Endothelial cell of umbilical vein (primary cell): ENCODE measurements around the gene SPEM2. TPM values are rescaled to one million over a fixed set of nuclear protein-coding genes. Genes with fewer than 3 reads are reported as not detected.

Experiments used
- BruUV-seq: library from RNA; stranded (reverse); fragments of 400-500 nt; replicated peaks from 2 replicates; lab custom pipeline; 2021; lab: Mats Ljungman, UMichigan
- CTCF ChIA-PET: fragments of 300-600, 350-600 bp; sonication (Branson Sonifier 250); formaldehyde crosslinking; loops from one replicate; lab custom pipeline; 2021; ENCODE audit warnings: antibody characterized with exemption, inconsistent platforms; lab: Charles Lee
- POLR2A ChIA-PET: fragments of 300-600, 350-600 bp; sonication (Branson Sonifier 250); formaldehyde crosslinking; loops from one replicate; lab custom pipeline; 2021; ENCODE audit warnings: antibody characterized with exemption, inconsistent platforms; lab: Charles Lee
- DNase-seq: peaks from one replicate; pipeline ENCODE4 v3.0.0-alpha.2; 2011; ENCODE audit warnings: low read depth, low spot score
- FAIRE-seq: peaks from 2 replicates; lab custom pipeline; 2011; peaks lifted over from hg19 to GRCh38; lab: Jason Lieb, UNC
- H2AFZ ChIP-seq: 2 replicates; pipeline ENCODE4 v1.6.0; 2012; ENCODE audit warnings: low read depth, low read length, control low read depth, inconsistent platforms
- H3K27ac ChIP-seq: 2 replicates; pipeline ENCODE4 v1.5.1; 2011; ENCODE audit warnings: low read depth, mild to moderate bottlenecking, control low read depth, low read length, moderate library complexity; ENCODE audit not compliant: insufficient read depth
- H3K27me3 ChIP-seq, 2 experiments: 2 replicates each; pipeline versions ENCODE4 v1.6.0 to v1.6.1; 2011; ENCODE audit warnings: low read length in 2 of 2, mixed read lengths in 1 of 2; ENCODE audit not compliant: control insufficient read depth in 2 of 2, insufficient read depth in 2 of 2
- H3K36me3 ChIP-seq, 2 experiments: 2 replicates in 1 of 2; 3 replicates in 1 of 2; pipeline ENCODE4 v1.5.1; 2011; ENCODE audit warnings: low read length in 2 of 2, mild to moderate bottlenecking in 1 of 2, moderate library complexity in 1 of 2; ENCODE audit not compliant: control insufficient read depth in 2 of 2, insufficient read depth in 2 of 2; ENCODE audit errors: extremely low read depth in 1 of 2
- H3K4me1 ChIP-seq: 3 replicates; pipeline ENCODE4 v1.5.1; 2011; ENCODE audit warnings: mild to moderate bottlenecking, low read length; ENCODE audit not compliant: control insufficient read depth, insufficient read depth; ENCODE audit errors: extremely low read depth
- H3K4me2 ChIP-seq: 2 replicates; pipeline ENCODE4 v1.6.1; 2011; ENCODE audit warnings: low read length, control low read depth, mixed read lengths; ENCODE audit not compliant: insufficient read depth
- H3K4me3 ChIP-seq, 3 experiments: fragments of 200-600 bp in 1 of 3; sonication (generic), shearing (Covaris generic) in 1 of 3; replicated peaks in 1 of 3; 2 replicates each; pipeline ENCODE4 v1.5.1; 2011 to 2016; ENCODE audit warnings: control low read depth in 3 of 3, low read length in 3 of 3, mild to moderate bottlenecking in 2 of 3, inconsistent platforms in 1 of 3, low read depth in 1 of 3, moderate library complexity in 1 of 3; ENCODE audit not compliant: insufficient read depth in 1 of 3
- H3K79me2 ChIP-seq: 2 replicates; pipeline ENCODE4 v1.6.0; 2012; ENCODE audit warnings: low read length, inconsistent platforms; ENCODE audit not compliant: control insufficient read depth, insufficient read depth
- H3K9ac ChIP-seq: replicated peaks from 2 replicates; pipeline ENCODE3; 2011; ENCODE audit warnings: low read length, control low read depth; ENCODE audit not compliant: insufficient read depth; ENCODE audit errors: extremely low read depth
- H3K9me1 ChIP-seq: replicated peaks from 3 replicates; pipeline ENCODE4 v1.6.0; 2011; ENCODE audit warnings: mild to moderate bottlenecking, low read length; ENCODE audit not compliant: control insufficient read depth, insufficient read depth; ENCODE audit errors: extremely low read depth
- H3K9me3 ChIP-seq: replicated peaks from 2 replicates; pipeline ENCODE4 v1.5.1; 2012; ENCODE audit warnings: low read length, inconsistent platforms; ENCODE audit not compliant: control insufficient read depth, insufficient read depth
- H4K20me1 ChIP-seq: replicated peaks from 2 replicates; pipeline ENCODE3; 2011; ENCODE audit warnings: mild to moderate bottlenecking, low read length; ENCODE audit not compliant: control insufficient read depth, insufficient read depth; ENCODE audit errors: extremely low read depth
- CTCF ChIP-seq, 2 donors: IDR thresholded peaks; 1 replicate in 1 of 2; 2 replicates in 1 of 2; pipeline ENCODE4 v1.5.1; 2011; ENCODE audit warnings: low read length in 2 of 2, mild to moderate bottlenecking in 2 of 2, moderate library complexity in 2 of 2, control low read depth in 1 of 2, inconsistent platforms in 1 of 2, low read depth in 1 of 2; ENCODE audit not compliant: insufficient read depth in 1 of 2; ENCODE audit errors: extremely low read depth in 1 of 2
- EZH2 ChIP-seq: IDR thresholded peaks from 2 replicates; pipeline ENCODE4 v1.6.1; 2012; ENCODE audit warnings: borderline replicate concordance, low read depth, mild to moderate bottlenecking, moderate library complexity, low read length, inconsistent platforms; ENCODE audit not compliant: severe bottlenecking
- FOS ChIP-seq: IDR thresholded peaks from 2 replicates; pipeline ENCODE4 v1.6.1; 2011; ENCODE audit warnings: mild to moderate bottlenecking, low read length, moderate library complexity, borderline replicate concordance; ENCODE audit not compliant: insufficient read depth
- GATA2 ChIP-seq: IDR thresholded peaks from 2 replicates; pipeline ENCODE4 v1.7.0; 2011; ENCODE audit warnings: low read depth, mild to moderate bottlenecking, moderate library complexity, mixed read lengths, low read length; ENCODE audit not compliant: insufficient read length, insufficient read depth
- JUN ChIP-seq: IDR thresholded peaks from 2 replicates; pipeline ENCODE4 v1.6.1; 2011; ENCODE audit warnings: borderline replicate concordance, low read depth; ENCODE audit not compliant: insufficient read length, insufficient read depth
- POLR2A ChIP-seq: IDR thresholded peaks from 2 replicates; pipeline ENCODE4 v1.6.1; 2012; ENCODE audit warnings: low read depth, mild to moderate bottlenecking, control low read depth, low read length
- POLR2AphosphoS5 ChIP-seq: IDR thresholded peaks from 2 replicates; pipeline ENCODE4 v1.6.1; 2012; ENCODE audit warnings: low read depth, mild to moderate bottlenecking, control low read depth, low read length, moderate library complexity; ENCODE audit not compliant: insufficient read depth
- dilution Hi-C: fragments of 300-500 bp; cut with MboI; formaldehyde crosslinking; loops from one replicate; pipeline ENCODE4 v1.15.0; 2019; ENCODE audit warnings: low sequenced_read_pairs; ENCODE audit not compliant: extremely low pct_ligation_motif_present
- intact Hi-C: fragments of 100-400 bp; cut with micrococcal nuclease; formaldehyde crosslinking; loops from one replicate; pipeline ENCODE4 v1.10.0; 2022
- polyA plus RNA-seq, 4 experiments: library from polyadenylated mRNA; depleted of rRNA in 3 of 4; stranded (reverse) in 3 of 4; unstranded in 1 of 4; fragments of >200 nt; gene quantifications; 2 replicates each; pipeline versions ENCODE4 v1.2.1 to v1.2.3, GENCODE V29; 2011 to 2012; ENCODE audit warnings: missing spikeins in 1 of 4
- total RNA-seq: library from RNA; stranded (reverse); gene quantifications from 2 replicates; pipeline ENCODE4 v1.2.3, GENCODE V29; 2021
- TF ChIP-seq, protein P1 (sequence below): IDR thresholded peaks from 2 replicates; pipeline ENCODE4 v1.6.1; 2011; ENCODE audit not compliant: insufficient read depth, insufficient read length

Gene SPEM2
- total and polyA plus RNA-seq, 2 donors (not counting 3 experiments of a cell fraction or from before 2014, with no cell fraction given): not detected

GRCh38 chr17:7403043-7403726 is 22.2 kb upstream of the SPEM2 start:
- Histone ChIP-seq H3K27me3 (no peaks in the 10 kb centered on the region), H4K20me1 (no peaks in the 10 kb centered on the region), H3K27ac (no peak overlapping the region), H3K4me2 (peak overlapping the region; percentile 50), H3K9me3 (no peaks in the 10 kb centered on the region), H3K9ac (peak overlapping the region; percentile 30), H2AFZ (peak overlapping the region; percentile 68), H3K4me1 (peaks cover 12% of the 10 kb centered on the region), H3K9me1 (no peaks in the 10 kb centered on the region), H3K36me3 (no peaks in the 10 kb centered on the region), H3K4me3 (peak overlapping the region; percentile 43 to 61 (median 52)), H3K79me2 (peaks cover 4% of the 10 kb centered on the region)
- DNase-seq: no peak
- ChIA-PET CTCF (interaction anchor here (0.6 to 2.9 kb wide), 7 partner anchors 9 to 111 kb away, joined by 3 to 40 read pairs (median 5); partner anchors contain the start of genes PLSCR3, TMEM102, TMEM95 and TNK1), POLR2A (interaction anchor here (0.5 to 1.6 kb wide), 8 partner anchors 9 to 283 kb away, joined by 3 to 11 read pairs (median 6); partner anchors contain the start of genes PLSCR3 and TMEM102)
- dilution Hi-C loops: no loop called here
- FAIRE-seq: peak; percentile 69
- TF ChIP-seq FOS (no peak), POLR2AphosphoS5 (no peak), POLR2A (no peak), CTCF (IDR thresholded peaks at IDR 0.05; ENCODE audit: extremely low read depth in 1 of 2, insufficient read depth in 1 of 2, low read depth in 1 of 2, low read length in 2 of 2) (no peak), GATA2 (no peak), EZH2 (no peak), JUN (no peak)
- TF ChIP-seq, protein P1, sequence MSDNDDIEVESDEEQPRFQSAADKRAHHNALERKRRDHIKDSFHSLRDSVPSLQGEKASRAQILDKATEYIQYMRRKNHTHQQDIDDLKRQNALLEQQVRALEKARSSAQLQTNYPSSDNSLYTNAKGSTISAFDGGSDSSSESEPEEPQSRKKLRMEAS: no peak
- TSS peak; percentile 64 for BruUV-seq
- intact Hi-C loops: no loop called here
